Caco-2 (cell line): ENCODE measurements around the gene ENTPD1. TPM values are rescaled to one million over a fixed set of nuclear protein-coding genes. Genes with fewer than 3 reads are reported as not detected.

Source experiments
- BruUV-seq: library from RNA; stranded (reverse); fragments of 400-500 nt; replicated peaks from 2 replicates; lab custom pipeline; 2021; lab: Mats Ljungman, UMichigan
- CTCF ChIA-PET: fragments of 300-600 bp; sonication (Branson Sonifier 250); formaldehyde crosslinking; loops from one replicate; lab custom pipeline; 2022; ENCODE audit warnings: antibody characterized with exemption; lab: Charles Lee
- POLR2A ChIA-PET: fragments of 300-600 bp; sonication (Branson Sonifier 250); formaldehyde crosslinking; loops from one replicate; lab custom pipeline; 2022; ENCODE audit warnings: antibody characterized with exemption; lab: Charles Lee
- DNase-seq, 2 experiments: peaks; one replicate each; pipeline versions ENCODE4 v3.0.0 to v3.0.0-alpha.2; 2020 to 2022
- H3K27me3 ChIP-seq: replicated peaks from 2 replicates; pipeline ENCODE4 v1.6.0; 2011; ENCODE audit warnings: low read length; ENCODE audit not compliant: control insufficient read depth, insufficient read depth
- H3K36me3 ChIP-seq: 2 replicates; pipeline ENCODE4 v1.5.1; 2011; ENCODE audit warnings: low read length; ENCODE audit not compliant: control insufficient read depth, insufficient read depth
- H3K4me1 ChIP-seq: fragments of 250-450 bp; sonication (Bioruptor Pico); 2 replicates; pipeline ENCODE4 v1.5.1; 2020; ENCODE audit warnings: mild to moderate bottlenecking
- H3K4me3 ChIP-seq: 2 replicates; pipeline ENCODE4 v1.5.1; 2011; ENCODE audit warnings: low read depth, mild to moderate bottlenecking, control low read depth, low read length
- H3K9me3 ChIP-seq: fragments of 250-450 bp; sonication (Bioruptor Pico); 2 replicates; pipeline ENCODE4 v1.5.1; 2020; ENCODE audit warnings: mild to moderate bottlenecking, moderate library complexity
- H3K27ac Mint-ChIP-seq: one replicate; pipeline ENCODE4 v1.8.0; 2022; ENCODE audit warnings: mixed read lengths; ENCODE audit not compliant: unreplicated experiment
- H3K27me3 Mint-ChIP-seq: one replicate; pipeline ENCODE4 v1.8.0; 2022; ENCODE audit warnings: mixed read lengths; ENCODE audit not compliant: insufficient read depth, unreplicated experiment
- H3K36me3 Mint-ChIP-seq: one replicate; pipeline ENCODE4 v1.8.0; 2022; ENCODE audit warnings: mild to moderate bottlenecking, mixed read lengths; ENCODE audit not compliant: insufficient read depth, unreplicated experiment
- H3K4me1 Mint-ChIP-seq: one replicate; pipeline ENCODE4 v1.8.0; 2022; ENCODE audit warnings: low read depth, mixed read lengths; ENCODE audit not compliant: unreplicated experiment
- H3K4me3 Mint-ChIP-seq: one replicate; pipeline ENCODE4 v1.8.0; 2022; ENCODE audit warnings: mild to moderate bottlenecking, moderate library complexity, mixed read lengths; ENCODE audit not compliant: unreplicated experiment
- H3K9me3 Mint-ChIP-seq: one replicate; pipeline ENCODE4 v1.8.0; 2022; ENCODE audit warnings: mixed read lengths; ENCODE audit not compliant: unreplicated experiment
- CTCF ChIP-seq, 2 experiments: fragments of 200-600 bp in 1 of 2; IDR thresholded peaks; 1 replicate in 1 of 2; 2 replicates in 1 of 2; pipeline versions ENCODE4 v1.5.1 to v1.8.0; 2011 to 2022; ENCODE audit warnings: antibody characterized with exemption in 1 of 2, control low read depth in 1 of 2, inconsistent platforms in 1 of 2, low read depth in 1 of 2, low read length in 1 of 2, mild to moderate bottlenecking in 1 of 2, moderate library complexity in 1 of 2; ENCODE audit not compliant: insufficient read depth in 1 of 2, severe bottlenecking in 1 of 2, unreplicated experiment in 1 of 2
- intact Hi-C: fragments of 100-400 bp; cut with micrococcal nuclease; formaldehyde crosslinking; loops from one replicate; pipeline ENCODE4 v1.10.0; 2022; ENCODE audit not compliant: unreplicated experiment
- total RNA-seq: library from RNA; stranded (reverse); gene quantifications from 2 replicates; pipeline ENCODE4 v1.2.3, GENCODE V29; 2022

ENTPD1 gene
- total RNA-seq, 1 experiment from 2014 or later = 2.2 TPM

GRCh38 chr10:95906677-95907455, 150.9 kb downstream of the ENTPD1 start:
- peaks cover 9% of the 10 kb centered on the region for H3K36me3 Mint-ChIP-seq
- H3K9me3 Mint-ChIP-seq = no peaks in the 10 kb centered on the region
- H3K4me1 Mint-ChIP-seq = peaks cover 7% of the 10 kb centered on the region
- peak; percentile 57 to 59 for DNase-seq
- no peaks in the 10 kb centered on the region for H3K9me3 ChIP-seq
- H3K4me1 ChIP-seq = no peaks in the 10 kb centered on the region
- no peaks in the 10 kb centered on the region for H3K36me3 ChIP-seq
- POLR2A ChIA-PET = no interaction called here
- H3K4me3 Mint-ChIP-seq = peak overlapping the region; percentile 91
- peak overlapping the region; percentile 62 for H3K4me3 ChIP-seq
- BruUV-seq = no TSS peak
- peak in 1 of 2 experiments; percentile 32 for TF ChIP-seq CTCF (IDR thresholded peaks at IDR 0.05; ENCODE audit: insufficient read depth in 1 of 2, low read depth in 1 of 2, low read length in 1 of 2, severe bottlenecking in 1 of 2, unreplicated experiment in 1 of 2)
- no peaks in the 10 kb centered on the region for H3K27me3 Mint-ChIP-seq
- peak overlapping the region; percentile 94 for H3K27ac Mint-ChIP-seq
- H3K27me3 ChIP-seq = no peaks in the 10 kb centered on the region
- intact Hi-C loops = loop anchor here (1.0 to 5.0 kb wide), 2 partner anchors 41 to 215 kb away; partner anchors contain the start of gene TCTN3
- CTCF ChIA-PET = interaction anchor here (0.8 to 2.1 kb wide), 2 partner anchors 42 to 213 kb away, joined by 3 to 31 read pairs; partner anchors contain the start of gene TCTN3

- H3K36me3 Mint-ChIP-seq = peaks cover 9% of the 10 kb centered on the region
- no peaks in the 10 kb centered on the region for H3K36me3 ChIP-seq
Observed at GRCh38 chr10:95907456-95908253, 151.7 kb downstream of the ENTPD1 start, which contains the start of gene CC2D2B. Gene CC2D2B, plus strand, starts transcription at chr10:95907975. Its CDS starts 3,349 bp downstream, at chr10:95911324.

More at GRCh38 chr10:95907456-95908253, 151.7 kb downstream of the ENTPD1 start, which contains the start of gene CC2D2B:
- Histone ChIP-seq H3K27me3 (no peaks in the 10 kb centered on the region), H3K4me3 (peak within 1 kb of the TSS; percentile 62), H3K4me1 (no peaks in the 10 kb centered on the region), H3K9me3 (no peaks in the 10 kb centered on the region)
- H3K27me3 Mint-ChIP-seq = peaks cover 2% of the 10 kb centered on the region
- peak; percentile 83 to 90 for DNase-seq
- CTCF ChIA-PET = interaction anchor here (0.5 to 2.1 kb wide), 6 partner anchors 42 to 1353 kb away, joined by 3 to 31 read pairs (median 4); partner anchors contain the start of gene TCTN3
- POLR2A ChIA-PET = interaction anchor here (0.6 kb wide), 2 partner anchors 223 to 1418 kb away, joined by 3 to 9 read pairs; partner anchors contain the start of gene ZNF518A
- peak within 1 kb of the TSS; percentile 94 for H3K27ac Mint-ChIP-seq
- H3K9me3 Mint-ChIP-seq = no peaks in the 10 kb centered on the region
- BruUV-seq = TSS peak; percentile 22
- H3K4me3 Mint-ChIP-seq = peak within 1 kb of the TSS; percentile 91
- intact Hi-C loops = loop anchor here (1.0 to 5.0 kb wide), 2 partner anchors 41 to 215 kb away; partner anchors contain the start of gene TCTN3
- H3K4me1 Mint-ChIP-seq = peaks cover 7% of the 10 kb centered on the region
- TF ChIP-seq CTCF (IDR thresholded peaks at IDR 0.05; ENCODE audit: insufficient read depth in 1 of 2, low read depth in 1 of 2, low read length in 1 of 2, severe bottlenecking in 1 of 2, unreplicated experiment in 1 of 2) = peak in 1 of 2 experiments; percentile 27
